ENCODE measurements around the gene PRDM12.

Gene PRDM12

GRCh38 chr9:130664251-130665028, at the start of gene PRDM12:
TSS of gene PRDM12 (plus strand) at chr9:130664594. CDS start at chr9:130664654, 60 bp downstream.
- DNase-seq = no peak

- DNase-seq = no peak
These were observed 47.9 kb upstream of the PRDM12 start for GRCh38 chr9:130616451-130616850.

- DNase-seq = no peak
These were observed 40.9 kb upstream of the PRDM12 start for GRCh38 chr9:130623466-130623865.

DNA sequence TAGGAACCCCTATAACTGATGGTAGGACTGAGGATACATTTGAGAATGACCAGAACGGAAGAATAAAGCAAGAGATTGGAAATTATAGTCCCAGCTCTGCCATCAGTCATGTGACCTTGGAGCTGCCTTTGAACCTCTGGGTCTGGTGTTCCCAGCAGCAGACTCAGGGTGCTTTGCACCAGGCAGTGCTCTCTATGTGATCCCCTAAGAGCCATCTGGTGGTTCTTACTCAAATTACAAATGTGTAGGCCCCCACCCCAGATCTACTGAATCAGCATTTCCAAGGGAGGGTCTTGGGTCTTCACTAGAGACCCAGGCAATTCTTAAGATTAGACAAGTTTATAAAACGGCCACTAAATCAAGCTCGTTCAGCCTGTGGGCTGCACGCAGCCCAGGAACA, 40.2 kb upstream of the PRDM12 start:
- no peak for DNase-seq

GRCh38 chr9:130626249-130626996, 38.0 kb upstream of the PRDM12 start:
- no peak for DNase-seq

- DNase-seq = no peak
These were observed 37.3 kb upstream of the PRDM12 start for GRCh38 chr9:130627051-130627450.

GRCh38 chr9:130627896-130628792, 36.2 kb upstream of the PRDM12 start:
- no peak for DNase-seq

DNA sequence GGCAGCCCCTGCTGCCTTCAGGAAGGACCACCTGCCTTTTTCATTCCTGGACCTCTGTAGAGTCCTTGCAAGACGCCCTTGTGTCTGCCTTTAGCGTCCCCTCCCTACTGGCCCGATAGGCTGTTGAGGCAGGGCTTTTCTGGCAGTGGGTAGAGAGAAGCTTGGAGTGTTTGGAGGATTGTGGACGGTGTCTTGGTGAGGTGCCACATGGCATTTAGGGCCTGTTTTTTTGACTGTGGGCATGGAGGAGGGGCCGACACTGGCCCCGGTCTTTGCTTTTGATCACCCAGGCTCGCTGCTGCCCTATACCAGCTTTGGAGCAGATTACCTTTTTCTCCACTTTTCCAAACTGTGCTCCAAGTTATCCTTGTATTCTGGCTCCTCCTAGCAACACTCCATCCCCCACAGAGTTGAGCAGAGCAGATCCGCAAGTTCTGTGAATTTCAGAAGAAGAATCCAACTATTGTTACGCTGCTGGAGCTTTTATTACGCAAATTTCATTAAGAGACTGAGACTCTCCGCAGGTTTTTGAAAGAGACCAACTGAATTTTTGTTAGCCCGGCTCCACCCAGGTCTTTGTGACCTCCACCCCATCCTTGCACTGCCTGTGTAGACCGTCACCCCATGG, 34.8 kb upstream of the PRDM12 start:
- no peak for DNase-seq

GRCh38 chr9:130630071-130630450, 34.3 kb upstream of the PRDM12 start:
- DNase-seq = no peak

DNA sequence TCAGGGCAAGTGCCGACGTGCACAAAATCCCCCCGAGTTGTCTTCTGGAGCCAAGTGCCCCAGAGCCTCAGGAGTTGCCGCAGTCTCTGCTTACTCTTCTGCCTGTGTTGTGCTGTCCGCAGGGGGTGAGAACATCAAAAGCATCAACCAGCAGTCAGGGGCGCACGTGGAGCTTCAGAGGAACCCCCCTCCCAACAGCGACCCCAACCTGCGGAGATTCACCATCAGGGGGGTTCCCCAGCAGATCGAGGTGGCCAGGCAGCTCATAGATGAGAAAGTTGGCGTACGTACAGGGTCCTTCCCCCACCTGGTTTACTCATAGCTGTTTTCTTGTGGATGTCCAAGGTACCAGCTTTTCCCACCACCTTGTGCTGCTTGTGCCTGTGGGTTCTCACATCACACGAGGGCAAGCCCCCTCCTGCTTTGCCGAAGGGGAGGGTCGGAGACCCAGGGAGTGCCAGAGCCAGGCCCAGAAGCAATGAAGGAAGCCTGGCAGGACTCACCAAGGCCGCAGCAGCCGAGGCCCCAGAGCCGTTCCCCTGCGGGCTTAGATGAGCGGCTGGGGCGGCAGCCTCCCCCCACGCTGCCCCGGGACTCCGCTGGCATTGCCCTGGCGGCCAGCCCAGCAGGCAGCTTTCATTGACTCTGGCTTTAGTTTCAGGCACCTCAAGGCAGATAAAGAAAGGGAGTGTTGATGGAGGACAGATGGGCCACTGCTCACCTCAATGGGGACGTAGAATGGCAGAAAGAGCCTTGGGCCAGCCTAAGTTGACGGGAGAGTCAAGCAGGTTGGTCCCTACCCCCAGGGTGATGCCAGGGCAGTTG, 33.7 kb upstream of the PRDM12 start:
- DNase-seq = no peak

DNA sequence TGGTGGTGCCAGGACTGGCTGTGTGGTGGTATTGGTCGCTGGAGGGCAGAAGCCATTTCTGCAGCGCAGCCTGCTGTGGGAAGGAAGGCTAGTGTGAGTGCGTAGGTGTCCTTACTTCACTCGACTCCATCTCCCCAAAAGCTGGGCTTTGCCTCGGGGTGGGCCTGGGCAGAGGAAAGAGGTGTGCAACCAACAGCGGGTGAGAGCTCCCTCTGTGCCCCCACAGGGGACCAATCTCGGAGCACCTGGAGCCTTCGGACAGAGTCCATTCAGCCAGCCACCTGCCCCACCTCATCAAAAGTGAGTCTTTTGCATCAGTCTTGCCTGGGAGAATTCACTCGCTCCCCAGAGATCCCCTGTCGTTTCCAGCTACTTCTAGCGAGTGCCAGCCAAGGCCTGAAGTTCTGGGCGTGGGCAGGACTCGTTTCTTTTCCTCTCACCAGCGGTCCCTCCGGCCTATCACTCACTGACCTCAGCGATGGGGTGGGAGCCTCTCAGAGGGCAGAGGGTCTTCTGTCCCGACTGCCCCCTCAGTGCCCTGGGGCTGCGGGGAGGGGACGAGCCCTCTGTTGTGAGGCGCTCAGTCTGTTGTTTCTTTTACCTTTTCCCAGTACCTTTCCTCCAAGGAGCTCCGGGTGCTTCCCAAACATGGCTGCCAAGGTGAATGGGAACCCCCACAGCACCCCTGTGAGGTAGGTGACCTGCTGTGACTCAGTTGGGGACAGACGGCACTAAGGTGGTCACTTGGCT, 32.9 kb upstream of the PRDM12 start:
- DNase-seq = no peak

DNA sequence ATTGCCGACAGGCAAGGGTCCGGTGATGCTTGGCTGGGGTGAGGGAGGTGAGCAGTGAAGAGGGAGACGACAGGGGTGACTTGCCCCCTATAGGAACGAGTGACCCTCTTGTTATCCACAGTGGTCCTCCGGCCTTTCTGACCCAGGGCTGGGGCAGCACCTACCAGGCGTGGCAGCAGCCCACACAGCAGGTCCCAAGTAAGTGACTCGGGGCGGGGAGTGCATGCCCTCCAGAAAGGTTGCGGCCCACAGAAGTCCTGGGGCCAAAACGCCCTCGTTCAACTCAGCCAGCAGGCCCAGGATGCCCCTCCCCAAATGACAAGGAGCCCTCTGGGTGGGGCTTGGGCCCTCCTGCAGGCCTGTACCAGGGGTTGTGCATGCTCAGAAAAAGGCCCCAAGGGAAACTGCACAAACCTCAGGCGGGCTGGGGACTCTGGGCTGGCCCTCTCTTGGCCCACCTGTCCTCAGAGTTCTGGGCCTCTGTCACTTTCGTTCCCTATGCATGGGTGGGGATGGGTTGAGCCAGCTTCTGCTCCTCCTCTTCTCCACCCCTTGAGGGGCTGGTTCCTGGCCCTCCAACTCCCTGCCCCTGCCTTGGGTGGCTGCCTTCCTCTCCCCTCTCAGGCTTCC, 32.2 kb upstream of the PRDM12 start:
- no peak for DNase-seq

GRCh38 chr9:130632841-130633240, 31.6 kb upstream of the PRDM12 start:
- no peak for DNase-seq

DNA sequence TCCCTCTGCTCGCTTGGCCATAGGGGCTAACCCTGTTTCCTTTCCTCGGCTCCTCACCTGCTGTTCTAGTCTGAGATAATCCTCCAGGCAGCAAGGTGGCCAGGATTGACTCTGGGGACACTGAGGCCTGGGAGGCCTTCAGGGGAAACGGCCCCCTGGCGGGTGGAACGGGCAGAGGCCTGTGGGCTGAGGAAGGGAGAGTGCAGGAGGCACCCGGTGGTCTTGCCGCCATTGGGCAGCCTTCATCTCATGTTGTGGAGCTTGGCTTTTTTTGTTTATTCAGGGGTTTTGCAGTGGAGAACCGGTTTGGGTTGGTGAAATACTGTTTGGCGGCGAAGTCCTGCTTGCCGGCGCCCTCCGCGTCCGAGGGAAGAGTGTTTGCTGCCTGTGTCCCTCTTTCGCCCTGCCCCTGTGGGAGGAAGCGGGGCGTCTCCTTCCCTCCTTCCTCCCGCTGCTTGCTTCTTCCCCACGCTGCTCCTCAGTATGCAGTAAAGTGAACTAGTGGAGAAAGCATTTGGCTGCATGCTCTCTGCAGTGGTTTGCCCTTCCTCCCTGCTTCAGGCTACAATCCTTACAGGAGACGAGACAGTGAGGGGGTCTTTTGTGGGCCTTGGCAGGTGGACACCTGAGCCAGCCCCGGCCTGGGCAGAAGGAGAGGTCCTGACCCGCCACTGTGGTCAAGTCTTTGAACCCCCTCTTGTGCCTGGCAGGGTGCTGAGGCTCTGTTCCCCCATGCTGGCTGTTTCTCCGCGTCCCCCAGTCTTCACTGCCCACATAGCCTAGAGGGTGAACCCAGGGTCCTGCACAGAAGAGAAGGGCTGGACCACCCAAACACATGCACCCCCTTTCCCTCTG, 30.8 kb upstream of the PRDM12 start:
- no peak for DNase-seq

- no peak for DNase-seq
These were observed 30.1 kb upstream of the PRDM12 start for GRCh38 chr9:130634191-130634768.

GRCh38 chr9:130634801-130635200, 29.6 kb upstream of the PRDM12 start:
- DNase-seq = no peak

DNA sequence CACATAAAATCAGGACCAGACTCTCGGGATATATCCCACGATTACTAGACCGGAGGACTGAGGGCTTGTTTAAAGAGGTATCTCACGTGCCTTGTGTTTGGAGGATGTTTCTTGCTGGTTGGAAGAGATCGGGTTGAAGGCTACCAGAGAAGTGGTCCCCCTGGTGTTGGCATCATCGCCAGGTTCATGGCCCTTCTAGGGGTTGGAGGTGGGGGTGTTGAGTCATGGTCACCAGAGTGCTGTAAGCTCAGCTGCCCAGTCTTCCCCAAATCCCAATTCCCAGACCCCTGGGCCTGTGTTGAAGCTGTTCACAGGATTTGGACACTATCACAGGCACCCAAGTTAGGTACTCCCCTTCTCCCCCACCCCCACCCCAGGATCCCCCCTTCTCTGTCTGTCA, 29.1 kb upstream of the PRDM12 start:
- DNase-seq = no peak

DNA sequence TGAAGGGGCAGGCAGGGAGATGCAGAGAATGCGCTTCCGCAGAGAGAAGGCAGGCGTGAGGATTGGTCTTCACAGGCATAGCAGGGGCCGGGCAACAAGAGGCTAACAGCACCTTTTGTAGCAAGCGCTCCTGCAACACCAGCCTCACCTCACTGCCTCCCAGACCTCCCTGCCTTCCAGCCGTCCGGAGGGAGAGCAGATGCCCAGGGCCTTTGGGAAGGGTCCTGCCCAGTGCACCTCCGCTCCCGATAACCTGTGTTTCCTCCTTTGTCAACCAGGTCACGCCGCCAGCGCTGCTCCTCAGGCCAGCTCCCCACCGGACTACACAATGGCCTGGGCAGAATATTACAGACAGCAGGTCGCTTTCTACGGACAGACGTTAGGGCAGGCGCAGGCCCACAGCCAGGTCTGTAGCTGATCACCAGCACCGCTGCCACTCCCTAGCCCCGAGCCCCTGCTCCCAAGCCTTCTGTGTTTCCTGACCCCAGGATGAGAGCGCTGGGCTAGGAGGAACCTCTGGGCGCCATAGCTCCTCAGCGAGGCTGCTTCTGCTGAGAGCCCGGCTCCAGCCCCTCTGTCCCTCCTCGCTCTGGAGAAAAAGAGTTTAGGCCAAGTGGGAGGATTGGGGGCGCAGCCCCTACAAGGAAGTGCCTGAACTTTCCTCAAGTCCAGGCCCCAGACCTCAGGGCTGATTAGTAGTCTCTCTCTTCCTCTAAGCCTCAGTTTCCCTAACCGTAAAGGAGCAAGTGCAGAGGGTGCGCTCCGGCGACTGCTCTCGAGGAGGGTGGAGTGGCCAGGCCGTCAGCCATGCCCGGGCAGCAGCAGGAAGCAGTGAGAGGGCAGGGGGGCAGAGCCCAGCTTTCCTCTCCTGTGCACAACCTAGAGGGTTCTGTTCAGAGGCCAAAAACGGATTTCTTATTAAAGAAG, 28.4 kb upstream of the PRDM12 start:
- DNase-seq = no peak

All from NCI-H1092 treated with DMSO at 0.1 percent for 48 hours (cell line).